ENCODE measurements around the gene SPRED3. TPM values are rescaled to one million over a fixed set of nuclear protein-coding genes. Genes with fewer than 3 reads are reported as not detected.

SPRED3 gene
- total RNA-seq, 4 donors from 2014 or later, result 0.05 to 2.6 (median 0.15) TPM

- ATAC-seq, result no peak
- intact Hi-C loops (cut with DNase I; ENCODE audit: low total_unique reads) (no loop called here), in situ Hi-C loops (cut with MboI; ENCODE audit: low sequenced_read_pairs in 4 of 4) (no loop called here)
- Histone ChIP-seq H3K9me3 (no peaks in the 10 kb centered on the region), H3K27ac (peak overlapping the region; percentile 98 to 100 (median 98)), H3K4me1 (peaks cover 42 to 46% of the 10 kb centered on the region in 2 donors), H3K36me3 (peaks cover 0 to 37% of the 10 kb centered on the region in 2 donors), H3K27me3 (no peaks in the 10 kb centered on the region), H3K4me3 (no peak overlapping the region)
- no peak for DNase-seq
- TF ChIP-seq POLR2A (IDR thresholded peaks at IDR 0.05), result no peak
- TF ChIP-seq, protein P1, sequence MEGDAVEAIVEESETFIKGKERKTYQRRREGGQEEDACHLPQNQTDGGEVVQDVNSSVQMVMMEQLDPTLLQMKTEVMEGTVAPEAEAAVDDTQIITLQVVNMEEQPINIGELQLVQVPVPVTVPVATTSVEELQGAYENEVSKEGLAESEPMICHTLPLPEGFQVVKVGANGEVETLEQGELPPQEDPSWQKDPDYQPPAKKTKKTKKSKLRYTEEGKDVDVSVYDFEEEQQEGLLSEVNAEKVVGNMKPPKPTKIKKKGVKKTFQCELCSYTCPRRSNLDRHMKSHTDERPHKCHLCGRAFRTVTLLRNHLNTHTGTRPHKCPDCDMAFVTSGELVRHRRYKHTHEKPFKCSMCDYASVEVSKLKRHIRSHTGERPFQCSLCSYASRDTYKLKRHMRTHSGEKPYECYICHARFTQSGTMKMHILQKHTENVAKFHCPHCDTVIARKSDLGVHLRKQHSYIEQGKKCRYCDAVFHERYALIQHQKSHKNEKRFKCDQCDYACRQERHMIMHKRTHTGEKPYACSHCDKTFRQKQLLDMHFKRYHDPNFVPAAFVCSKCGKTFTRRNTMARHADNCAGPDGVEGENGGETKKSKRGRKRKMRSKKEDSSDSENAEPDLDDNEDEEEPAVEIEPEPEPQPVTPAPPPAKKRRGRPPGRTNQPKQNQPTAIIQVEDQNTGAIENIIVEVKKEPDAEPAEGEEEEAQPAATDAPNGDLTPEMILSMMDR (IDR thresholded peaks at IDR 0.05 in 4 of 5, conservative IDR thresholded peaks at IDR 0.05 in 1 of 5), result no peak
These were observed 52.1 kb downstream of the SPRED3 start for GRCh38 chr19:38440592-38440991.

GRCh38 chr19:38441657-38442348 is 53.3 kb downstream of the SPRED3 start:
- TF ChIP-seq POLR2A (IDR thresholded peaks at IDR 0.05), result no peak
- TF ChIP-seq, protein P1 (IDR thresholded peaks at IDR 0.05 in 4 of 5, conservative IDR thresholded peaks at IDR 0.05 in 1 of 5), result no peak
- ATAC-seq (no peak), DNase-seq (no peak)
- Histone ChIP-seq H3K36me3 (peaks cover 0 to 47% of the 10 kb centered on the region in 2 donors), H3K4me3 (no peak overlapping the region), H3K27ac (peak overlapping the region; percentile 98 to 100 (median 98)), H3K9me3 (no peaks in the 10 kb centered on the region), H3K4me1 (peaks cover 30 to 34% of the 10 kb centered on the region in 2 donors), H3K27me3 (no peaks in the 10 kb centered on the region)
- in situ Hi-C loops (cut with MboI; ENCODE audit: low sequenced_read_pairs in 4 of 4), result no loop called here
- intact Hi-C loops (cut with DNase I; ENCODE audit: low total_unique reads), result no loop called here

DNA sequence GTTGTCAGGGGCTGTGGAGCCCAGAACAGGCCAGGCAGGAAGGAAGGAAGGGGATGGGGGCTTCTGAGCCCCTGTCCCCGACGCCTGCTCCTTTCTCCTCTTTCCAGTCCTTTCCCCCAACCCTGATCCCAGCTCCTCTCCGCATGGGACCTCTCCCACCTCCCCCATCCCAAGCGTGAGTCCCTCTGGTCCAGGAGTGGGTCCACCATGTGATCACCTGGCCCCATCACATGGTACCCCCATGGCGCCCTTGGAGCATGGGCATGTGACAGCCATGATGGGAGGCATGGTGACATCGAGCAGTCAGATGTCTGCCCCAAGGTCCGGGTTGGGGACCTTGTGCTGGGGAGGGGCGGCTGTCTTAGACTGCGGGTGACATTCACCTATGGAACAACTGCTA is 54.2 kb downstream of the SPRED3 start:
- Histone ChIP-seq H3K27me3 (no peaks in the 10 kb centered on the region), H3K36me3 (peaks cover 0 to 56% of the 10 kb centered on the region in 2 donors), H3K9me3 (no peaks in the 10 kb centered on the region), H3K27ac (peak overlapping the region; percentile 98 to 100 (median 98)), H3K4me3 (no peak overlapping the region), H3K4me1 (peaks cover 22 to 26% of the 10 kb centered on the region in 2 donors)
- intact Hi-C loops (cut with DNase I; ENCODE audit: low total_unique reads) (no loop called here), in situ Hi-C loops (cut with MboI; ENCODE audit: low sequenced_read_pairs in 4 of 4) (no loop called here)
- no peak for TF ChIP-seq POLR2A (IDR thresholded peaks at IDR 0.05)
- TF ChIP-seq, protein P1 (IDR thresholded peaks at IDR 0.05 in 4 of 5, conservative IDR thresholded peaks at IDR 0.05 in 1 of 5), result no peak
- DNase-seq (no peak), ATAC-seq (no peak)

- in situ Hi-C loops (cut with MboI; ENCODE audit: low sequenced_read_pairs in 4 of 4), result no loop called here
- no peaks in the 10 kb centered on the region for H3K27me3 ChIP-seq
- ATAC-seq (no peak), DNase-seq (no peak)
- H3K4me3 ChIP-seq, result no peak overlapping the region
- peaks cover 21 to 23% of the 10 kb centered on the region in 2 donors for H3K4me1 ChIP-seq
- peak overlapping the region; percentile 98 to 100 (median 98) for H3K27ac ChIP-seq
- TF ChIP-seq, protein P1 (IDR thresholded peaks at IDR 0.05 in 4 of 5, conservative IDR thresholded peaks at IDR 0.05 in 1 of 5), result no peak
- no peak for TF ChIP-seq POLR2A (IDR thresholded peaks at IDR 0.05)
- no peaks in the 10 kb centered on the region for H3K9me3 ChIP-seq
- intact Hi-C loops (cut with DNase I; ENCODE audit: low total_unique reads), result no loop called here
- peaks cover 0 to 64% of the 10 kb centered on the region in 2 donors for H3K36me3 ChIP-seq
These were observed 55.0 kb downstream of the SPRED3 start for GRCh38 chr19:38443458-38443999.

All from gastrocnemius medialis (tissue), 4 donors.